GM23248 (cell line): ENCODE results near the gene UROC1. TPM values are rescaled to one million over a fixed set of nuclear protein-coding genes. Genes with fewer than 3 reads are reported as not detected.

Source experiments
- DNase-seq: peaks from one replicate; pipeline ENCODE4 v3.0.0-alpha.2; 2015
- H2AFZ ChIP-seq: fragments of 200-600 bp; sonication (generic); 2 replicates; pipeline ENCODE4 v1.6.1; 2016; ENCODE audit warnings: antibody characterized with exemption
- H3F3A ChIP-seq: fragments of 200-600 bp; sonication (generic); 2 replicates; pipeline ENCODE4 v1.6.1; 2016; ENCODE audit warnings: mild to moderate bottlenecking, antibody characterized with exemption, mixed run types; ENCODE audit not compliant: insufficient read depth
- H3K27ac ChIP-seq: fragments of 200-600 bp; sonication (generic); 2 replicates; pipeline ENCODE4 v1.5.1; 2016; ENCODE audit warnings: mild to moderate bottlenecking
- H3K27me3 ChIP-seq: fragments of 200-600 bp; sonication (generic); replicated peaks from 2 replicates; pipeline ENCODE4 v1.6.1; 2016; ENCODE audit warnings: mild to moderate bottlenecking; ENCODE audit not compliant: insufficient read depth
- H3K36me3 ChIP-seq: fragments of 200-600 bp; sonication (generic); 2 replicates; pipeline ENCODE4 v1.6.1; 2016; ENCODE audit warnings: low read depth, mild to moderate bottlenecking
- H3K4me1 ChIP-seq: fragments of 200-600 bp; sonication (generic); 2 replicates; pipeline ENCODE4 v1.6.1; 2016; ENCODE audit warnings: mild to moderate bottlenecking; ENCODE audit not compliant: insufficient read depth
- H3K4me2 ChIP-seq: fragments of 200-600 bp; sonication (generic); one replicate; pipeline ENCODE4 v1.6.1; 2016; ENCODE audit warnings: mild to moderate bottlenecking; ENCODE audit not compliant: unreplicated experiment
- H3K4me3 ChIP-seq: fragments of 200-600 bp; sonication (generic); 2 replicates; pipeline ENCODE4 v1.5.1; 2016; ENCODE audit warnings: mild to moderate bottlenecking
- H3K79me2 ChIP-seq: fragments of 200-600 bp; sonication (generic); 2 replicates; pipeline ENCODE4 v1.6.1; 2016; ENCODE audit warnings: mild to moderate bottlenecking; ENCODE audit not compliant: insufficient read depth
- H3K9ac ChIP-seq: fragments of 200-600 bp; sonication (generic); 2 replicates; pipeline ENCODE4 v1.6.1; 2016; ENCODE audit warnings: mild to moderate bottlenecking
- H3K9me2 ChIP-seq: fragments of 200-600 bp; sonication (generic); 2 replicates; pipeline ENCODE4 v1.6.1; 2016; ENCODE audit warnings: mixed run types, mild to moderate bottlenecking, moderate library complexity; ENCODE audit not compliant: insufficient read depth
- H3K9me3 ChIP-seq: fragments of 200-600 bp; sonication (generic); one replicate; pipeline ENCODE4 v1.6.1; 2017; ENCODE audit warnings: low read depth
- H4K20me1 ChIP-seq: fragments of 200-600 bp; sonication (generic); 2 replicates; pipeline ENCODE4 v1.6.0; 2016; ENCODE audit not compliant: insufficient read depth
- EZH2 ChIP-seq: fragments of 200-600 bp; sonication (generic); IDR thresholded peaks from 2 replicates; pipeline ENCODE4 v1.6.1; 2018; ENCODE audit warnings: antibody characterized with exemption, mild to moderate bottlenecking; ENCODE audit not compliant: insufficient read depth, poor library complexity, severe bottlenecking
- EZH2phosphoT487 ChIP-seq: fragments of 200-600 bp; sonication (generic); IDR thresholded peaks from 2 replicates; pipeline ENCODE4 v1.6.1; 2018; ENCODE audit warnings: antibody characterized with exemption, moderate library complexity, mild to moderate bottlenecking, low read depth; ENCODE audit not compliant: insufficient read depth
- WGBS, 2 experiments: methylation state at CpG; one replicate each; pipeline ENCODE4 v1.1.6; 2015 to 2017; ENCODE audit warnings: low lambda C conversion rate in 2 of 2, low coverage in 1 of 2; ENCODE audit errors: missing lambda C conversion rate in 2 of 2; 5-methylcytosine and 5-hydroxymethylcytosine counted together
- in situ Hi-C: fragments of 300-500 bp; cut with MboI; formaldehyde crosslinking; loops from 2 replicates; pipeline ENCODE4 v1.15.0; 2020
- polyA plus RNA-seq: library from polyadenylated mRNA; unstranded; fragments of >200 nt; fragmentation: Nextera tagmentation; extraction: Ambion mirVana; gene quantifications from 2 replicates; pipeline ENCODE4 v1.2.1, GENCODE V29; 2016
- total RNA-seq: library from RNA; depleted of rRNA; stranded (reverse); fragments of >200 nt; shearing (Covaris generic); gene quantifications from 2 replicates; pipeline ENCODE4 v1.2.3, GENCODE V29; 2014

The UROC1 gene
- total and polyA plus RNA-seq, 2 experiments from 2014 or later, result not detected

GRCh38 chr3:126507886-126508285 lies 9.7 kb downstream of the UROC1 start:
- Histone ChIP-seq H3K9me2 (no peaks in the 10 kb centered on the region), H3K4me2 (no peak overlapping the region), H3K36me3 (no peaks in the 10 kb centered on the region), H2AFZ (no peak overlapping the region), H3K79me2 (no peaks in the 10 kb centered on the region), H3K4me3 (no peak overlapping the region), H3F3A (0 out of 2 replicates have a peak, but pooled peaks cover 1% of the 10 kb centered on the region), H3K9me3 (no peaks in the 10 kb centered on the region), H4K20me1 (no peaks in the 10 kb centered on the region), H3K27ac (no peak overlapping the region), H3K4me1 (0 out of 2 replicates have a peak, but pooled peaks cover 4% of the 10 kb centered on the region), H3K9ac (no peak overlapping the region), H3K27me3 (peaks cover 3% of the 10 kb centered on the region; the same call in 1 of the 2 replicates)
- 83 to 91% methylated on average over 9 of the region's 9 CpGs for WGBS, 2 experiments
- DNase-seq, result no peak
- TF ChIP-seq EZH2 (no peak), EZH2phosphoT487 (no peak)
- in situ Hi-C loops, result no loop called here

DNA sequence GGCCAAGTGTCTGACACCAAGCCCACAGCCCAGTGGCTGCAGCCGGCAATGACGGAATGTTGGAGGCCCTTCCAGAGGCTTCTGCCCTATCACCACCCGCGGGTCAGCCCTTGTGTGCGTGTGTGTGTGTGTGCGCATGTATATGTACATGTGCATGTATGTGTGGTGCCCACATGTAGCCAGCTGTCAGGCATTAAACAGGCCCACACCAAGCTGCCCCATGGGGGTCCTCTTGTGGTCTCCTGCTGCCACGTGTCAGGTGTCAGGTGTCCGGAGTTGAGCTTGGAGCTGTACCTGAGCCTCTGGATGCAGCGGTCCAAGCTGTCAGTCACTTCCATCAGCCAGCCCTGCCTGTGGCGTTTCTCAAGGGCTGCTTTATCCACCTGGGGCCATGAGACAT lies 13.9 kb downstream of the UROC1 start:
- H3F3A ChIP-seq, result 0 out of 2 replicates have a peak, but pooled peaks cover 12% of the 10 kb centered on the region
- H3K4me2 ChIP-seq, result no peak overlapping the region
- WGBS, 2 experiments, result 76 to 82% methylated on average over 10 of the region's 10 CpGs
- no peak overlapping the region for H3K4me3 ChIP-seq
- H3K27me3 ChIP-seq, result peaks cover 3% of the 10 kb centered on the region; the same call in 1 of the 2 replicates
- no peak overlapping the region for H3K27ac ChIP-seq
- H4K20me1 ChIP-seq, result no peaks in the 10 kb centered on the region
- no peak overlapping the region for H2AFZ ChIP-seq
- no peaks in the 10 kb centered on the region for H3K36me3 ChIP-seq
- DNase-seq, result no peak
- no peaks in the 10 kb centered on the region for H3K9me3 ChIP-seq
- no peaks in the 10 kb centered on the region for H3K9me2 ChIP-seq
- H3K9ac ChIP-seq, result no peak overlapping the region
- no peaks in the 10 kb centered on the region for H3K4me1 ChIP-seq
- TF ChIP-seq EZH2phosphoT487 (no peak), EZH2 (no peak)
- H3K79me2 ChIP-seq, result no peaks in the 10 kb centered on the region
- in situ Hi-C loops, result no loop called here

DNA sequence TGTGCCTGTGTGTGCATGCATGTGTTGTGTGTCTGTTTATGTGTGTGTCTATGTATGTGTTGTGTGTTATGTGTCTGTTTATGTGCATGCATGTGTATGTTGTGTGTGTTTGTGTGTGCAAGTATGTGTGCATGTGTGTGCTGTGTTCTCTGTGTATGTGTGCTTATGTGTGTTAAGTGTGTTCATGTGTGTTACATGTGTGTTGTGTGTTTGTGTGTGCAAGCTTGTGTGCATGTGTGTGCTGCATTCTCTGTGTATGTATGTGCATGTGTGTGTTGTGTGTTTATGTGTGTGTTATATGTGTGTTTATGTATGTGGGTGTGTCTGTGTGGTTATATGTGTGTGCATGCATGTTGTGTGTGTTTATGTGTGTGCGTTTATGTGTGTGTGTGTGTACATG lies 14.9 kb downstream of the UROC1 start:
- DNase-seq, result no peak
- WGBS, 2 experiments, result 60 to 83% methylated on average over 1 of the region's 1 CpG
- no peak overlapping the region for H3K9ac ChIP-seq
- no peaks in the 10 kb centered on the region for H3K36me3 ChIP-seq
- no peak overlapping the region for H3K27ac ChIP-seq
- H3K9me2 ChIP-seq, result no peaks in the 10 kb centered on the region
- no peaks in the 10 kb centered on the region for H3K9me3 ChIP-seq
- no peaks in the 10 kb centered on the region for H4K20me1 ChIP-seq
- H3K4me3 ChIP-seq, result no peak overlapping the region
- no peak overlapping the region for H2AFZ ChIP-seq
- peaks cover 3% of the 10 kb centered on the region; the same call in 1 of the 2 replicates for H3K27me3 ChIP-seq
- 0 out of 2 replicates have a peak, but pooled peaks cover 12% of the 10 kb centered on the region for H3F3A ChIP-seq
- in situ Hi-C loops, result no loop called here
- no peak for TF ChIP-seq EZH2phosphoT487
- no peak for TF ChIP-seq EZH2
- H3K4me1 ChIP-seq, result no peaks in the 10 kb centered on the region
- no peak overlapping the region for H3K4me2 ChIP-seq
- no peaks in the 10 kb centered on the region for H3K79me2 ChIP-seq

DNA sequence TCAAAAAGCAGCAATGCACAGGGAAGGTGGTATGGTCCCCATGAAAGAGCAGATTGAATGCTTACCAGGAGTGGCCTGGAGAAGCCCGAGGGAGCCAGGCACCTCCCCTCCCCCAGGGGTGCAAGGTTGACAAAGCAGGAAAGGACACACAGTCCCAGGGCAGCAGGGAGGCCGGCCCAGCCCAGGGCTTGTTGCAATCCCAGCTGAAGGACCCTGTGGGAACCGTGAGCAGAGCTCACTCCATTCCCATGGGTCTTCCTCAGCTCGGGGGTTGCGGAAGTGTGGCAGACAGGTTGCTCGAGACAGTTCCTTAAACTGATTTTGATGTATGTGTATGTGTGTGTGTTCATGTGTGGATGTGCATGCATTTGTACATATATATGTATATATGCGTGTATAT lies 15.8 kb downstream of the UROC1 start:
- Histone ChIP-seq H2AFZ (no peak overlapping the region), H3K4me2 (no peak overlapping the region), H3K9me3 (no peaks in the 10 kb centered on the region), H3K4me1 (no peaks in the 10 kb centered on the region), H3K36me3 (no peaks in the 10 kb centered on the region), H3K9me2 (no peaks in the 10 kb centered on the region), H3K79me2 (no peaks in the 10 kb centered on the region), H3K9ac (no peak overlapping the region), H3K27me3 (peaks cover 3% of the 10 kb centered on the region; the same call in 1 of the 2 replicates), H3K4me3 (no peak overlapping the region), H3F3A (0 out of 2 replicates have a peak, but pooled peaks cover 12% of the 10 kb centered on the region), H3K27ac (no peak overlapping the region), H4K20me1 (no peaks in the 10 kb centered on the region)
- DNase-seq, result no peak
- no peak for TF ChIP-seq EZH2phosphoT487
- no peak for TF ChIP-seq EZH2
- in situ Hi-C loops, result no loop called here
- WGBS, 2 experiments, result 41 to 46% methylated on average over 7 of the region's 7 CpGs
